HG03558 (cell line): ENCODE results near the gene ISYNA1.

Source experiments
- ATAC-seq: cut with Tn5 transposase; IDR thresholded peaks from one replicate; pipeline ENCODE4 v1.9.1; 2021; ENCODE audit warnings: moderate number of reproducible peaks; ENCODE audit not compliant: unreplicated experiment; ENCODE audit errors: extremely low read depth

ISYNA1 gene

DNA sequence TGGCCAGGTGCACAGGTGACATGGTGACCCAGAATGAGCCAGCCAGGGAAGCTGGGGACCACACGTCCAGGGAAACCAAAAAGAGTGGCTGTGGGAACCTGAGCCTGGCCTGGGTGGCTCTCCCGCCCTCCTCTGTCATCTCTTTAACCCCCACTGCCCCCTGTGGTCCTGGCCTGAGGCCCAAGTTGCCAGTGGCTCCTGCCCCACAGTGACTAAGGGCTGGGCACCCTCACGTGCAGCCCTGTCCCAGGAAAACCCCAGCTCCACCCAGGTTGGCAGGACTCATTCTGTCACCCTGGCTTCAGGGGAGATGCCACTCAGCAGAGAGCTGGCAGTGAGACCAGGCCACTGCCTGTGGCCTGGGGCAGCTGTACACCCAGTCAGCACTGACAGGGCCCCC is 30.6 kb upstream of the ISYNA1 start:
- ATAC-seq = no peak

DNA sequence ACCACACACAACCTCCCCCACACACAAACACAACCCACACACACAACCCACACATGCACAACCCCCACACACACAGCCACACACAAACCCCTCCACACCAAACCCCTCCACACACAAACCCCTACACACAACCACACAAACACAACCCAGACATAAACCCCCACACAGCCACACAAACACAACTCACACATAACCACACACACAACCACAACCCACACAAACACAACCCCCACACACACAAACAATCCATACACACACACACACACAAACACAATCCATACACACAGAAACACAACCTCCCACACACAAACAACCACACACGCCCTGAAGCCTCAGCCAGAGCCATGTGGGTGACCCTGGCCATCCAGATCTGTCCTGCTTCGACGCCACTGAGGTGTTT is 30.0 kb upstream of the ISYNA1 start:
- ATAC-seq = no peak

- no peak for ATAC-seq
Measured at GRCh38 chr19:18466354-18466753, 28.4 kb upstream of the ISYNA1 start.

GRCh38 chr19:18465964-18466339 is 28.0 kb upstream of the ISYNA1 start:
- ATAC-seq = no peak

- no peak for ATAC-seq
Measured at GRCh38 chr19:18465214-18465963, 27.5 kb upstream of the ISYNA1 start.

DNA sequence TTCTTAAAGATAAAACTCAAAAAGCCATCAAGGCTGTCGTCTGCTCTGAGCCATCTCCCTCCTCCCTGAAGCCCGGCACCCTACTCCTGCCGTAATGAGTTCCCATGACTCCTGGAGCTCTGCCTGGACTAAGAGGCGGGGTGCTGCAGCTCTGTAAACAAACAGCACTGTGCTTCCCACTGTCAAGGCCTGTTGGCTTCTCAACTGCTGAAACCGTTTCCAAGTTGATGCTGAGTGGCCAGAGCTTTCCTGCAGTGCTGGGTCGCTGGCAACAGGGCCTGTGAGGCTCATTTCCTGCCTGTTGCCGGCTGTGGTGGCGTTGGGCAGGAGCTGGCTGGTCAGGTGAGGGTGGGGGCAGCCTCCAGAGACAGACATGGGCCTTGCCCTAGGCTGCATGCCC is 26.7 kb upstream of the ISYNA1 start:
- ATAC-seq = no peak

GRCh38 chr19:18461471-18461870 is 23.5 kb upstream of the ISYNA1 start:
- ATAC-seq = no peak

DNA sequence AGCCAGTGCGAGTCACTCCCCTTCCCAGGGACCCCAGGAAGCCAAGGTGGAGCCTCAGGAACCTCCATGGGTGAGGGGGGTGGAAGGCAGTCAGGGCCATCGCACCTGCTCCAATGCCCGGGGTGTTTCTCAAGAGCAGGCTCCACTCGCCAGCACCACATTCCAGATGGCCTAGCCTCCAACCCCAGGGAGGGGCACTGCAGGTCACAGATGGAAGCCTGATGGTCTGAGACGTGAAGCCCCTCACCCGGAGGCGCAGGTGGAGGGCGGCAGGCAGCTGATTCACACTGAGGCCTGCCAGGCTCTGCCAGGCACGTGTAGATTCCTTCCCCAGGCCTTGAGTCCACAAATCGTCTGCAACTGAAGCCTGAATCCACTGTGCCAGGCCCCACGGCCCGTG is 23.0 kb upstream of the ISYNA1 start:
- ATAC-seq = no peak

GRCh38 chr19:18457483-18458331 is 19.8 kb upstream of the ISYNA1 start:
- ATAC-seq = no peak

DNA sequence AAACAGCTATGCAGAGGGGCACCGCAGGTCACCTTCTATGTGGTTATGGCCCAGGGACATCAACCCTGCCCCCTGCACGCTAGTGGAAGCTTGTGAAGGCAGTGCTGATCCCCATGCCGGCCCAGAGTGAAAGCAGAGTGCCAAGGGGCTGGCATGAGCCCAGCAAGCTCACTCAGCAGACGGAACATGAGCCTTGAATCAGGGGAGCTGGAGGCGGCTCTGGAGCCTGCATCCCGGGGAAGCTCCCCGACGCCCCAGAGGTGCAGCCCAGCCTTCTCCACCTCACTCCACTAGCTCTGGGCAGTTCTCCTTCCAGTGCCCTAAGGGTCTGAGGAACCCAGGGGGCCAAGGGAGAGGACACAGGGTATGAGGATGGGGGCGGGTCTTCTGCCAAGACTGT is 19.0 kb upstream of the ISYNA1 start:
- no peak for ATAC-seq

DNA sequence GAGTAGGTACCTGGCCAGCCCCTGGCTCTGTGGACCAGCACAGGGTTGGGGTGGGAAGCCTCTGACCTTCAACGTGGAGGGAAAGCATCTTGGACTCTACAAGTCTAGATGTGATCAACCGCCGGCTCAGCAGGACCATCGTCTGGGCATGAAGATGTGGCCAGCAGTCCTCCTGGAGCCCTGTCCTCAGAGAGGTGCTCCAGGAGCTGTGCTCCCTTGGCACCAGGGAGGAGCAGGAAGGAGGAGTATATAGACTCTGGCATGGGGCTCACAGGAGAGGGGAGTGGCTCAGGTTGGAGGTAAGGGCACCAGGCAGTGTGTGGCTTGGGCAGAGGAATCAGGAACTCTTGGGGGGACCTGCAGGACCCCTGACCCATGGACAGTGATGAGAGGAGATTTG is 18.3 kb upstream of the ISYNA1 start:
- ATAC-seq = no peak

DNA sequence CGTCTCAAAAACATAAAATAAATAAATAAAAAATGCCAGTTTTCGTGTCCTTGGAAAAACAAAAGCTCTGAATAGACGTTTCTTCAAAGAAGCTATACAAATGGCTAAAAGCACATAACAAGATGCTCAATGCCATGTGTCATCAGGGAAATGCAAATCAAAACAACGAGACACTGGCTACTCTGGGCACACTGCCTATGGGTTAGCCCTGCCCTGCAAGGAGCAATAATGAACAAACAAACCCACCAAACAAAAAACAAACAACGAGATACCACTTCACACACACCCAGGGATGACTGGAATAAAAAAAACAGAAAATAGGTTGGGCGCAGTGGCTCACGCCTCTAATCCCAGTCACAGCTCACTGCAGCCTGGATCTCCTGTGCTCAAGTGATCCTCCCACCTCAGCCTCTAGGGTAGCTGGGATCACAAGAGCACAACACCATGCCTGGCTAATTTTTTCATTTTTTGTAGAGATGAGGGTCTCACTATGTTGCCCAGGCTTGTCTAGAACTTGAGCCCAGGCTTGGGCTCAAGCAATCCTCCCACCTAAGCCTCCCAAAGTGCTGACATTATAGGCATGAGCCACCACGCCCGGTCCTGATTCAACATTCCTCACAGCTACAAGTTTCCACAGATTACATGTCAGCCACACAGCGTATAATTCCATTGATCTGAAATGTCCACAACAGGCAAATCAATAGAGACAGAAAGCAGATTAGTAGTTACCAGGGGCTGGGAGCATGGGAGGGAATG is 15.5 kb upstream of the ISYNA1 start:
- no peak for ATAC-seq

DNA sequence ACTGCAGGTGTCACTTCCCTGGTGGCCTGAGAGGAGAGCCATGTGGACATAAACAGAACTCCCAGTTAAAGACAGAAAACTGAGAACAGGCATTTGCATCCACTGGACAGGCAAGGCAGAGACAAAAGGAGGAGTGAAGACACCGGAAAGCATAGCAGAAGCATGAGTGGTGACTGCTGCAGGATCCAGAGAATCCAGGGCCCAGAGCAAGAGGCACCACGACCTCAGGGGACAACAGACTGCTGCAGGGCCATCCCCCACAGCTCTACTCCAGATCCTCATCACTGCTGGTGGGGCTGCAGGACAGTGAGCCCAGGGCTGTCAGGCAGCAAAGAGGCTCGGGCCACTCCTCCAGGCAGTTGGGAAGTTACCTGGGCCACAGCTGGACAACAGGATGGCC is 14.5 kb upstream of the ISYNA1 start:
- no peak for ATAC-seq

GRCh38 chr19:18450931-18451836 is 13.3 kb upstream of the ISYNA1 start:
- no peak for ATAC-seq

GRCh38 chr19:18450021-18450930 is 12.3 kb upstream of the ISYNA1 start:
- no peak for ATAC-seq

GRCh38 chr19:18449552-18449951 is 11.6 kb upstream of the ISYNA1 start:
- ATAC-seq = no peak

GRCh38 chr19:18446811-18447359 is 9.0 kb upstream of the ISYNA1 start:
- no peak for ATAC-seq

DNA sequence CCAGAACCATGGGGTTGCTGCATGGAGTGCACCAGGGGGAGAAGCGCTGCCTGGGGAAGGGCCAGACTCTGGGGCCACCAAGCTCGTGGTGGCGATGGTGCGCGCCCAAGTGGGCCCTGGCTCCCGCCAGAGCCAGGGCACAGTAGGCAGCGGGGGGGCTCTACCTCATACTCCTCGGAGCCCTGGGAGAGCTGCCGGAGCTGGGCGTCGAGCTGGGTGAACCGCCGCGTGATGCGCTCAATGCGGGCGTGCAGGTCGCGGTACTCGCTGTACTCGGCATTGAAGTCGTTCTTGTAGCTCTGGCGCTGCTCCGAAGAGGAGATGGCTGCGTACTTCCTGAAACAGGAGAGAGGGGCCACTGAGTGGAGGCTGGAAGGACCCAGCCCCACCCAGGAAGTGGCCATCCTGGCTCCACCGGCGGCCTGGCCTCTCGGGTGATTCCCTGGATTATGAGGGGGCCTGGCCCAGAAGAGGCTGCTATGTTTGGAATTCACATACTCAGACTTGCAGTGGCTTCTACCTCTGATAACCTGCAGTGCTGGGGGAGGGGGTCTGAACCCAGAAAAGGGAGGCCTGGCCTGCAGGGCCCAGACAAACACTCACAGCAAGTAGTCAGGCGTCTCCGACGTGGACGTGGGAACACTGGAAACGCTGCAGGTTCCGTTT is 8.3 kb upstream of the ISYNA1 start:
- ATAC-seq = no peak
